NCI-H1436 (cell line): Measurements from ENCODE around the gene BTBD6.

Source experiments
- DNase-seq: peaks from one replicate; lab custom pipeline; 2025; lab: John Stamatoyannopoulos, UW

Gene BTBD6

GRCh38 chr14:105229099-105229655 is 19.2 kb upstream of the BTBD6 start:
- DNase-seq = no peak

GRCh38 chr14:105240811-105241576 is 7.3 kb upstream of the BTBD6 start:
- no peak for DNase-seq

GRCh38 chr14:105241641-105242040 is 6.7 kb upstream of the BTBD6 start:
- no peak for DNase-seq

DNA sequence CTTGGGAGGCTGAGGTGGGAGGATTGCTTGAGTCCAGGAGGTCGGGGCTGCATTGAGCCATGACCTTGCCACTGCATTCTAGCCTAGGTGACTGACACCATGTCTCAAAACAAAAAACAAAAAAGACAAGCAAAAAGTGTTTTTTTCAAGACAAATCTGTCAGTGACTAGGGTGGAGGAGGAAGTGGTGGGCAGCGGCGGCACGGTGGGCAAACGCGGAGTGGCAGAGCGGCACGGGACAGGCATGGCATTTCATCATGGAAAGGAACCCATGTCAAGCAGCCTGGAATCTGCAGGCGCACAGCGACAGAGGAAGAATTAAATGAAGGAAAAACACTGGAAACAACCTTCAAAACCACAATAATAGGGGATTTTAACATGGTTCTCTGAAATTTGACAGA is 4.0 kb upstream of the BTBD6 start:
- DNase-seq = no peak

DNA sequence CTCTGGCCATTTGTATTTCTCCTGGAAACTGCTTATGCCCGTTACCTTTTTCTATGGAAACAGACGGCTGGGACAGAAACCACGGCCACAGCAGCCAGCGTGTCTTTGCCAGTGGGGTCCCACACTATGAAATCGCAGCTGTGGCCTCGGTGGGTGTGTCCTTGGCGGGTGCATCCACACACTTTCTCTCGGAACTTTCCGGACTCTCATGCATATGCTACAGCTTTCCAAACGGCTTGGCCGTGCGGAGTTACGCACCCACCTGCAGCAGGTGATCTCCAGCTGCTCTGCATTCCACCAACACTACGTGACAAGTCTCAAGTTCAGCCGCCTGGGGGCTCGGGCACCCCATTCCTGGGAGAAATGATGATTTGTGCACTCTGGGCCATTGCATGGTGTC is 1.3 kb upstream of the BTBD6 start:
- no peak for DNase-seq

DNA sequence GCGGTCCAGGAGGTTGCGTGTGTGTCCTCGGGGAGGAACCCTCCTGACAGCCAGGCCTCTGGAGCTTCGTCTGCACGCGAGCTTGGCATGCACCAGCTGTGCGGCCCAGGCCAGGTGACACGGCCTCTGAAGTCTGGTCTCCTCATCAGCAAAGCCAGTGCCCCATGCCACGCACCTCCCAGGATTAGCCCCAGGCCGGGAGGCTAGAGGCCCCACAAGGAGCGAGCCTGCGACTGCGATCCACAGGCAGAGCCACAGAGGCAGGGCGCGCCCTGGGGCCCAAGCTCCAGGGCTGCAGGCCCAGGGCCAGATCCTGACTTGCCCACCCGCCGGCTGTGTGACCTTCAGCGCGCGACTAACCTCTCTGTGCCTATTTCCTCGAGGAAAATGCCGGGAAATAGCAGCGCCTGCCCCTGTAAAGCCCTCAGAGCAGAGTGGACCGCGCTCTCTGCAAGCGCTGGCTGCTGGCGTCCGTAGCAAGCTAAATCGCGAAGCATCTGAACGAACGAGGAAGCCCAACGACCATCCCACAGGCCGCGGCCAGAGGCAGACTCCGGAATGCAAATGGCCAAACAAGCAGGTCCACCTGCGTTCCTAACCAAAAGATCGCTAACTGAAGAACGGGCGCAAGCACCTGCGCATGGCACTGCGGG is 492 bp upstream of the BTBD6 start:
- DNase-seq = no peak

DNA sequence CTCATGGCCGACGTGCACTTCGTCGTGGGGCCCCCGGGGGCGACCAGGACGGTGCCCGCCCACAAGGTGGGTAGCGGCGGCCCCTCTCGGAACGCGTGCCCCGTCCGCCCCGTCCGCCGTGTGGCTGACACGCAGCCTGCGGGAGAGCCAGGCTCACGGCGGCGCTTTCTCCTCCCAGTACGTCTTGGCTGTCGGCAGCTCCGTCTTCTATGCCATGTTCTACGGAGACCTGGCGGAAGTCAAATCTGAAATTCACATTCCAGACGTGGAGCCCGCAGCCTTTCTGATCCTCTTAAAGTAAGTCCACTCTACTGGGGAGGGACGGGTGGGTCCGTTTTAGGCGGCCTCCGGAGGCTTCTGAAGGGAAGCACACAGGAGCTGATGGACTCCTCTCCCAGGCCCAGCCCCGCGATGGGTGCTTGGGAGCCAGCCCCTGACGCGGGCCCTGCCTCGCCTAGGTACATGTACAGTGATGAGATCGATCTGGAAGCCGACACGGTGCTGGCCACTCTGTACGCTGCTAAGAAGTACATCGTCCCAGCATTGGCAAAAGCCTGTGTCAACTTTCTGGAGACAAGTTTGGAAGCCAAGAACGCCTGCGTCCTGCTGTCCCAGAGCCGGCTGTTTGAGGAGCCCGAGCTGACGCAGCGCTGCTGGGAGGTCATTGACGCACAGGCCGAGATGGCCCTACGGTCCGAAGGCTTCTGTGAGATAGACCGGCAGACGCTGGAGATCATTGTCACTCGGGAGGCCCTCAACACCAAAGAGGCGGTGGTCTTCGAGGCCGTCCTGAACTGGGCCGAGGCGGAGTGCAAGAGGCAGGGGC is 1.1 kb downstream of the BTBD6 start:
- no peak for DNase-seq

GRCh38 chr14:105250008-105250366 is 1.7 kb downstream of the BTBD6 start:
- no peak for DNase-seq

GRCh38 chr14:105250986-105251385 is 2.7 kb downstream of the BTBD6 start:
- DNase-seq = no peak

DNA sequence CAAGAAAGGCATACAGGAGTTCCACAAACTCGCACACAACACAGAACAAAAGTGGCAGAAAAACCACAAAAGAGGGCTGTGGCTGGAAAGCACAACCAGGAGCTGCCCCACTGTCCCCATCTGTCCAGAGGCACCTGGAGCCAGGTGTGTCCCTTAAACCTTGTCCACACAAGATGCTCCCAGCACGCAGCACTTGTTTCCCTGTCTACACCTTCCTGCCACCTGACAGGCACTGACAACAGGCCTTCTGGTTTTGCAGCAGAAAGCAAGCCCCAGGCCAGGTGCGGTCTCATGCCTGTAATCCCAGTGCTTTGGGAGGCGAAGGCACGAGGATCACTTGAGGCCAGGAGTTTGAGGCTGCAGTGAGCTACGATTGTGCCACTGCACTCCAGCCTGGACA is 3.6 kb downstream of the BTBD6 start:
- DNase-seq = no peak

DNA sequence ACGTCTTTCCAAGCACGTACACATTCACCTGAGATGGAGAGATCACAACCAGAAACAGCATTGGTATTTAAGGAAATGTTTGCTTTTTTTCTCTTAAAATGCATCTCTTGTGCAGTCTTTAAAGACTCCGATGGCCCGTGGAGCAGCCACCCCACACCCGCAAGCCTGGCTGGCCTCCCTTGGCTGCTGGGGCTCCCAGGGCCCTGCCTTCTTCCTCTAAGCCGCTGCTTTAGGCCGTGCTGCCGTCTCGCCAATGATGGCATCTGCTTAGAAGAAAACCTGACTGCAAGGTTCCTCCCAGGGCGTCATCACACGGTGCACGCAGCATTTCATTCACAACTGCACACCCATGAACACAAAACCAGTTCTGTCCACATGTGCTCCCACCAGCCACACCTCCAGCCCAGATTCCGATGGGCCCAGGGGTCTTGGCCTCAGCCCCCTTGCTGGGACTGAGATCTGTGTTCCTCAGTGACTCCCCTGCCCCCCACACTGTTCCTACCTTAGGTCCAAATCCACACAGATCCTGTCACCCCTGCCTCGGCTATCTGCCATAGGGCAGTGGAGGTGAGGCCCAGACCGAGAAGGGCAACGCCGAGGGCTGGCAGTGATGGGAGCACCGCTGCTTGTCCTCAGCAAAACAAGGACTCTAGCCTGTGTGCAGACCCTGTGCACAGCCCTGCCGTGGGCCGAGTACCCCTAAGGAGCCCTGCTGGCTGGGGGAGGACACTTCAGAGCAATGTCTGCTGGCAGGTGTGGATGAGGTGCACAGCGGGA is 4.4 kb downstream of the BTBD6 start:
- DNase-seq = no peak

DNA sequence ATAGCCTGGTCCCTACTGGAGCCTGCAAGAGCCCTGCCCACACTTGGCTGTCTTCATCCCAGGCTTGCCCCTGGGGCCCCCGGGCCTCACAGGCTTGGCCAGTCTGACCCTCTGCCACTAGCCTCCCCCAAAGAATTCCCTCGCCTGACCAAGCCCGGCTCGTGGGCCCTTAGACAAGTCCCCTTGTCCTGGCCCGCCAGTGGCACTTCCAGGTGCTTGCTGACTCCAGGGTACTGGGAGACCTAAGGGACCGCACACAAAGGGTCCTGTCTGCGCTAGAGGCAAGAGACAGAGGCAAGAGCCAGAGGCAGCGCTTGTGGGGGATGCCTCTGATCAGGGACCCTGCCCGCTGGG is 5.0 kb downstream of the BTBD6 start:
- DNase-seq = no peak

DNA sequence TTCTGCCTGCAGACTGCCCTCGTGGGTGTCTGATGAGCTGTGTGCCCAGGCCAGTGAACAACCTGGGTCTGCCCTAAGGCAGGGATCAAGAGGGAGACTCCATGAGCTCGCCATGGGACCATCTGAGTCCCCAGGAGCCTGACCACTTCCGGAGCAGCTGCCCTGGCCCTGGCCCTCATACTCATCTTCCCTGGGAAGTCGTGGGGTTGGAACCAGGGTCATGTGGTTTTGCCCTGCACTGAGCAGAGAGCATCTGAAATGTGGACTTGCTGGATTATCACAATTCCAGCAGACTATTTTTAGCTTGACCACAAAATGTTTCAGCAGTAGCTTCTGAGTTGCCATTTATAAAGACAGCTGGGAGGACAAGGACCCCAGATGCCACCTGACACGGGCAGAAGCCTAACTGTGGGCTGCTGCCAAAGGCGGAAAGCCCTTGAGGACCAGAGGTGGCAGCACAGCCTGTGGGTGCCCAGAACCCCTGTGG is 6.7 kb downstream of the BTBD6 start:
- DNase-seq = no peak

- DNase-seq = no peak
Measured at GRCh38 chr14:105256292-105256960, 8.1 kb downstream of the BTBD6 start.

DNA sequence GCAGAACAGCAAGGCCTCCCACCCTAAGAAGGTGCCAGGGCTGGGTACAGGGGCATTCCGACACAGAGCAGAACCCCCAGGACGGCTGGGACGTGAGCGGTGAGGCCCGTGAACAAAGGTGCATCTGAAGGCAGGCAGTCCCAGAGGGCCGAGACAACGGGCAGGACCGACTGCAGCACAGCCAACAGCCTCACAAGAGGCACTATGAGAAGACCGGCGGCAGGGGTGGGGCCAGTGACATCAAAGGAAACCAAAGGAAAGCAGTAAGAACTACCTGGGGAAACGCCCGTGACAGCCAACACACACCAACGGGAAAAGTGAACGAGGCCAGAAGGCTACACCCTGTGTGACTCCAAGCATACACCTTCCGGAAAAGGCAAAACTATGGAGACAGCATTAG is 9.1 kb downstream of the BTBD6 start:
- no peak for DNase-seq

DNA sequence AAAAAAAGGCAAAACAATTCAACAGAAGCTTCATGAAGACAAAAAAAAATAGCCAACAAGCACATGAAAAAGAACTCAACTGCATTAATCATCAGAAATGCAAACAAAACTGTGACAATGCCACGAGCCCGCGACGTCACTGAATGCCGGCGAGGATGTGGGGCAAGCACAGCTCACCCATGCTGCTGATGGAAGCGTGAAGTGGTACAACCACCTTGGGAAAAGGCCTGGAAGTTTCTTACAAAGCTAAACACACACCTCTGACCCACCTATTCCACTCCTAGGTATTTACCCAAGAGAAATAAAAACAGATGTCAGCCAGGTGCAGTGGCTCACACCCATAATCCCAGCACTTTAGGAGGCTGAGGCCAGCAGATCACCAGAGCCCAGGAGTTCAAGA is 10.5 kb downstream of the BTBD6 start:
- DNase-seq = no peak

DNA sequence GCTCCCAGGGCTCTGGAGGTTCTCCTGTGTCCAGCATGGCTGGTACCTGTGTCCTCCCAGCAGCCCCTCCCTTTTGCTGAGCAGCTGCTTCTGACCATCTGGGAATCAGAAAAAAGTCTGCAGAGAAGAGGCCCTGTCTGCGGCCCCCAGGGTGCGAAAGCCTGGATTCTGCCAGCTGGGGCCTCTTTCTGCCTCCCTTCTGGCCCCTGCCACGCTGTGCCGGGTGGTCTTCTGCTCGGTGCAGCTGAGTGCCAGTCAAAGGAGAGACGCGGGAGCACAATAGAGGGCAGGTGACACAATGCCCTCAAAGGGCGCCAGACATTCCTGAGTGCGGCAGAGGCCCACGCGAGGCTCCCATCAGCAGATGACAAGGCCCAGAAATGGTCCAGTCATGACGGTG is 12.6 kb downstream of the BTBD6 start:
- DNase-seq = no peak

DNA sequence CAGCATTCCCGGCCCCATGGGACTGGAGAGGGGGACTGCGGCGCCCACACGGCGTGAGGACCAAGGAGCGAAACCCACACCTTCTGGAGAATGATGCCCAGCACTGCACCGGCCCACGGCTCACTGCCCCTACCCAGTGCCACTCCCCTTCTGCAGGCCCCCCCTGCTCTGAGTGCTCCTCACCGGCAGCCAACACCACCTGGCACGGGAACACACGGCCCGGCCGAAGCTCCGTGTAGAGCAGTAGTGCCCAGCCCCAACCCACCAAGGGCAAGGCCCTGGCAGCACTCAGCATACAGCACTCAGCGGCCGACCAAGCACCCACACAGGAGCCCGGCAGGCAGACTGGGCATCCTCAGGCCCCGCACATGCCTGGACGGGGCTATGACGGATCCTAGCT is 13.4 kb downstream of the BTBD6 start:
- no peak for DNase-seq

- no peak for DNase-seq
Measured at GRCh38 chr14:105267820-105268548, 19.7 kb downstream of the BTBD6 start.

- no peak for DNase-seq
Measured at GRCh38 chr14:105268736-105269354, 20.5 kb downstream of the BTBD6 start.
